IMR-90 (cell line): ENCODE measurements around the gene CEP72. TPM values are rescaled to one million over a fixed set of nuclear protein-coding genes. Genes with fewer than 3 reads are reported as not detected.
A peak's percentile ranks its signal among the peaks of the same experiment; 100 is the strongest.

ENCODE experiments used
- ATAC-seq: fragments of 200-7000 bp; cut with Tn5 transposase; 2 replicates; pipeline ENCODE4 v1.9.1; 2020; ENCODE audit warnings: low read depth, mild to moderate bottlenecking, moderate library complexity
- BruUV-seq: library from RNA; stranded (reverse); fragments of 400-500 nt; replicated peaks from 2 replicates; lab custom pipeline; 2021; lab: Mats Ljungman, UMichigan
- CTCF ChIA-PET: fragments of 300-600 bp; formaldehyde crosslinking; extraction: SDS; loops from one replicate; lab custom pipeline; 2021; ENCODE audit warnings: antibody characterized with exemption; lab: Yijun Ruan, JAX
- POLR2A ChIA-PET: fragments of 300-600 bp; sonication (Branson Sonifier 250); formaldehyde crosslinking; loops from one replicate; lab custom pipeline; 2022; ENCODE audit warnings: antibody characterized with exemption; ENCODE audit not compliant: unreplicated experiment; lab: Charles Lee
- DNase-seq: peaks from one replicate; pipeline ENCODE4 v3.0.0; 2013
- H2AFZ ChIP-seq: replicated peaks from 2 replicates; pipeline ENCODE3; 2013; ENCODE audit warnings: low read length, mild to moderate bottlenecking; ENCODE audit not compliant: poor library complexity
- H2AK5ac ChIP-seq: 2 replicates; pipeline ENCODE4 v1.6.1; 2013; ENCODE audit warnings: low read depth, low read length, inconsistent platforms
- H2AK9ac ChIP-seq: replicated peaks from 2 replicates; pipeline ENCODE3; 2013; ENCODE audit warnings: mild to moderate bottlenecking, low read depth, low read length, moderate library complexity; ENCODE audit not compliant: poor library complexity
- H2BK120ac ChIP-seq: 2 replicates; pipeline ENCODE4 v1.6.1; 2013; ENCODE audit warnings: low read depth, low read length, inconsistent platforms
- H2BK15ac ChIP-seq: 3 replicates; pipeline ENCODE4 v1.6.1; 2013; ENCODE audit warnings: low read depth, low read length, inconsistent platforms
- H2BK20ac ChIP-seq: 2 replicates; pipeline ENCODE4 v1.6.1; 2013; ENCODE audit warnings: low read depth, mild to moderate bottlenecking, inconsistent platforms, low read length, moderate library complexity
- H2BK5ac ChIP-seq: 2 replicates; pipeline ENCODE4 v1.6.1; 2013; ENCODE audit warnings: mild to moderate bottlenecking, low read depth, low read length, inconsistent platforms; ENCODE audit not compliant: poor library complexity, severe bottlenecking
- H3K14ac ChIP-seq: replicated peaks from 2 replicates; pipeline ENCODE4 v1.6.1; 2013; ENCODE audit warnings: low read depth, low read length, inconsistent platforms
- H3K18ac ChIP-seq: 2 replicates; pipeline ENCODE4 v1.6.1; 2013; ENCODE audit warnings: low read depth, low read length, control low read depth
- H3K23ac ChIP-seq: 2 replicates; pipeline ENCODE4 v1.6.1; 2013; ENCODE audit warnings: low read depth, low read length, inconsistent platforms
- H3K27ac ChIP-seq: 2 replicates; pipeline ENCODE4 v1.5.1; 2013; ENCODE audit warnings: mild to moderate bottlenecking, control low read depth, low read length; ENCODE audit not compliant: insufficient read depth
- H3K27me3 ChIP-seq: 2 replicates; pipeline ENCODE4 v1.6.1; 2013; ENCODE audit warnings: low read length; ENCODE audit not compliant: control insufficient read depth, insufficient read depth
- H3K36me3 ChIP-seq: 2 replicates; pipeline ENCODE4 v1.6.1; 2013; ENCODE audit warnings: low read length, mixed read lengths; ENCODE audit not compliant: control insufficient read depth, insufficient read depth
- H3K4ac ChIP-seq: 2 replicates; pipeline ENCODE4 v1.6.1; 2013; ENCODE audit warnings: low read depth, low read length, inconsistent platforms
- H3K4me1 ChIP-seq: 2 replicates; pipeline ENCODE4 v1.6.1; 2013; ENCODE audit warnings: low read length, mixed read lengths; ENCODE audit not compliant: control insufficient read depth, insufficient read depth
- H3K4me2 ChIP-seq: 2 replicates; pipeline ENCODE4 v1.6.1; 2013; ENCODE audit warnings: low read depth, mild to moderate bottlenecking, control low read depth, low read length, moderate library complexity
- H3K4me3 ChIP-seq: 2 replicates; pipeline ENCODE4 v1.5.1; 2013; ENCODE audit warnings: low read depth, mild to moderate bottlenecking, control low read depth, low read length, moderate library complexity; ENCODE audit not compliant: insufficient read depth
- H3K56ac ChIP-seq: 2 replicates; pipeline ENCODE4 v1.6.1; 2013; ENCODE audit warnings: low read length, inconsistent platforms; ENCODE audit not compliant: insufficient read depth; ENCODE audit errors: extremely low read depth
- H3K79me1 ChIP-seq, 2 experiments: 2 replicates each; pipeline ENCODE4 v1.6.1; 2013; ENCODE audit warnings: low read length in 2 of 2, inconsistent platforms in 1 of 2, low read depth in 1 of 2
- H3K9ac ChIP-seq: 2 replicates; pipeline ENCODE4 v1.6.1; 2013; ENCODE audit warnings: low read depth, low read length, control low read depth
- H3K9me1 ChIP-seq: 2 replicates; pipeline ENCODE4 v1.6.1; 2013; ENCODE audit warnings: low read length, inconsistent platforms; ENCODE audit not compliant: insufficient read depth
- H3K9me3 ChIP-seq: 2 replicates; pipeline ENCODE4 v1.6.1; 2013; ENCODE audit warnings: low read length; ENCODE audit not compliant: control insufficient read depth, insufficient read depth
- H4K20me1 ChIP-seq: 2 replicates; pipeline ENCODE4 v1.6.1; 2013; ENCODE audit warnings: low read length, inconsistent platforms; ENCODE audit not compliant: insufficient read depth
- H4K5ac ChIP-seq: 2 replicates; pipeline ENCODE4 v1.6.1; 2013; ENCODE audit warnings: mild to moderate bottlenecking, low read depth, low read length, control low read depth
- H4K8ac ChIP-seq, 2 experiments: 2 replicates each; pipeline ENCODE4 v1.6.1; 2013; ENCODE audit warnings: low read depth in 2 of 2, low read length in 2 of 2, control low read depth in 1 of 2, inconsistent platforms in 1 of 2
- H4K91ac ChIP-seq: 2 replicates; pipeline ENCODE4 v1.6.1; 2013; ENCODE audit warnings: low read depth, low read length, inconsistent platforms; ENCODE audit not compliant: insufficient read depth
- CHD1 ChIP-seq: IDR thresholded peaks from 2 replicates; pipeline ENCODE4 v1.6.1; 2012; ENCODE audit warnings: low read depth, low read length, improper control_type of control experiment
- CTCF ChIP-seq: conservative IDR thresholded peaks from 2 replicates; pipeline ENCODE4 v1.5.1; 2012; ENCODE audit warnings: mild to moderate bottlenecking, low read depth, low read length, improper control_type of control experiment
- ELK1 ChIP-seq: fragments of 150-350 bp; IDR thresholded peaks from 2 replicates; pipeline ENCODE4 v1.6.1; 2016; ENCODE audit warnings: low read depth, mild to moderate bottlenecking, low read length, moderate library complexity, borderline replicate concordance
- FOS ChIP-seq: fragments of 150-350 bp; IDR thresholded peaks from 2 replicates; pipeline ENCODE4 v1.6.1; 2016; ENCODE audit warnings: low read depth, low read length
- MAFK ChIP-seq: IDR thresholded peaks from 2 replicates; pipeline ENCODE4 v1.6.1; 2012; ENCODE audit warnings: low read depth, low read length, improper control_type of control experiment
- MAZ ChIP-seq: IDR thresholded peaks from 2 replicates; pipeline ENCODE4 v1.6.1; 2012; ENCODE audit warnings: low read depth, mild to moderate bottlenecking, low read length, improper control_type of control experiment, moderate library complexity, borderline replicate concordance
- MXI1 ChIP-seq: IDR thresholded peaks from 2 replicates; pipeline ENCODE4 v1.6.1; 2012; ENCODE audit warnings: low read depth, mild to moderate bottlenecking, low read length, moderate library complexity, borderline replicate concordance
- NFE2L2 ChIP-seq: fragments of 150-350 bp; IDR thresholded peaks from 2 replicates; pipeline ENCODE4 v1.6.1; 2016; ENCODE audit warnings: low read depth, mild to moderate bottlenecking, low read length
- POLR2A ChIP-seq: IDR thresholded peaks from 2 replicates; pipeline ENCODE4 v1.6.1; 2012; ENCODE audit warnings: mild to moderate bottlenecking, low read depth, low read length
- RAD21 ChIP-seq: IDR thresholded peaks from 2 replicates; pipeline ENCODE4 v1.6.1; 2012; ENCODE audit warnings: low read length, improper control_type of control experiment
- RCOR1 ChIP-seq: IDR thresholded peaks from 2 replicates; pipeline ENCODE4 v1.6.1; 2012; ENCODE audit warnings: mild to moderate bottlenecking, low read length, improper control_type of control experiment; ENCODE audit not compliant: insufficient replicate concordance
- RFX5 ChIP-seq: IDR thresholded peaks from 2 replicates; pipeline ENCODE4 v1.8.0; 2012; ENCODE audit warnings: low read depth, mild to moderate bottlenecking, low read length, moderate library complexity
- SMC3 ChIP-seq: fragments of 150-350 bp; IDR thresholded peaks from 2 replicates; pipeline ENCODE4 v1.6.1; 2016; ENCODE audit warnings: low read depth, mild to moderate bottlenecking, antibody characterized with exemption, low read length, moderate library complexity
- USF2 ChIP-seq: fragments of 150-350 bp; IDR thresholded peaks from 2 replicates; pipeline ENCODE4 v1.6.1; 2017; ENCODE audit warnings: mild to moderate bottlenecking, antibody characterized with exemption, low read length, low read depth
- WGBS, 2 experiments: methylation state at CpG; one replicate each; pipeline versions ENCODE4 v1.1.5 to v1.1.7; 2013; ENCODE audit warnings: missing lambda C conversion rate in 2 of 2; ENCODE audit not compliant: insufficient read length in 1 of 2; ENCODE audit errors: extremely low coverage in 2 of 2; 5-methylcytosine and 5-hydroxymethylcytosine counted together
- dilution Hi-C: fragments of 300-500 bp; cut with HindIII; formaldehyde crosslinking; loops from one replicate; pipeline ENCODE4 v1.14.3; 2018; ENCODE audit warnings: low sequenced_read_pairs; ENCODE audit not compliant: unreplicated experiment
- in situ Hi-C: fragments of 300-500 bp; cut with MboI; formaldehyde crosslinking; loops from 3 replicates; pipeline ENCODE4 v1.14.3; 2019; ENCODE audit warnings: low sequenced_read_pairs, inconsistent platforms, mixed read lengths
- intact Hi-C: fragments of 100-400 bp; cut with micrococcal nuclease; formaldehyde crosslinking; loops from 2 replicates; pipeline ENCODE4 v1.10.0; 2022
- polyA plus RNA-seq, 3 experiments: library from polyadenylated mRNA; depleted of rRNA; stranded (reverse); fragments of >200 nt; gene quantifications; 2 replicates each; pipeline ENCODE4 v1.2.3, GENCODE V29; 2012; ENCODE audit warnings: low replicate concordance in 1 of 3
- total RNA-seq: library from RNA; depleted of rRNA; stranded (reverse); fragments of >200 nt; gene quantifications from 2 replicates; pipeline ENCODE4 v1.2.3, GENCODE V29; 2012

The CEP72 gene
- total and polyA plus RNA-seq, 2 of the 4 experiments (the other 2 are of a cell fraction): 2.9 to 4.3 TPM

DNA sequence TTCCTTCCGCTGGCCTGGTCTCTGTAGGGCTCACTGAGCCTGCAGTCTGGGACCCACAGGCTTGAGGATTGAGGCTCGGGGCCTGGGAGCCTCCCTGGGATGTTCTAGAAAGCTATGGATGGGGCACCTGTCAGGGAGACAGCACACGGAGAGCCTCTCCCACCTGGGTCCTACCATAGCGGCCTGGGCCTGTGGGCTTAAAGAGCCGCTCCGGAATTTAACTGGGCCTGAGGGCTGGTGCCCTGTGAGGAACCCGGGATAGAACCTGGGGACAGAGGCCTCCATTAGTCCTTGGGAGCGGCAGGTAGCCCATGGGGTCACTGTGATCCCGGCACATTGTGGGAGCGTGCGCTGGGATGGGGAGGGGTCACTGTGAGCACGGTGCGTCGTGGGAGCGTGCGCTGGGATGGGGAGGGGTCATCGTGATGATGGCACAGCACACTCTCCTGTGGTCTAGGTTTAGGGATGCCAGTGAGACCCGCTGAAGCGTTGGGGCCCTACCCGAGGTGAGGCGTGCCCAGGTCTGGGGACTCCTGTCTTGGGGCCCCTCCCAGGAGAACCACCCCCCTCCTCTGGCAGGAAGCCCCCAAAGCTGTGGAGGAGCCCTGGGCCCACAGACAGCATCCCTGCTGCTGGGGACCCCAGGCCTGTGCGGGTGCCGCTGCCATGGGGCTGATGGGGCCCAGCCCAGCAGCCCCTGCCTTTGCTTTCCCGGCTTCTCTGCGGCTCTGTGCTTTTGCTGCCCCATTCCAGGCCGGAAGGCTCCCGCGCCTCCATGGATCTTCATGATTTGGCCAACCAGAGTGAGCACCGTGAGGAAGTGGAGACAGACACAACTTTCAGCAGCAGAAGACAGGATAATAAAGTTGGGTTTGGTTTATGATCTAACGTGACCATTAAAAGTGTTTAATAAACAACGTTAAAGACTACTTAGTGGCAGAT lies 3.4 kb upstream of the CEP72 start:
- Histone ChIP-seq H2AK9ac (peak overlapping the region; percentile 5), H3K9me1 (peaks cover 5% of the 10 kb centered on the region), H3K56ac (no peak overlapping the region), H3K23ac (no peak overlapping the region), H3K4ac (no peak overlapping the region), H2BK20ac (no peak overlapping the region), H3K14ac (no peak overlapping the region), H2BK15ac (no peak overlapping the region), H3K27ac (no peak overlapping the region), H3K4me3 (no peak overlapping the region), H3K36me3 (no peaks in the 10 kb centered on the region), H3K27me3 (peaks cover 18% of the 10 kb centered on the region; the same call in 1 of the 2 replicates), H2AFZ (no peak overlapping the region), H4K8ac (no peak overlapping the region), H3K9ac (no peak overlapping the region), H3K18ac (no peak overlapping the region), H3K4me1 (peaks cover 2% of the 10 kb centered on the region; the same call in 1 of the 2 replicates), H3K4me2 (no peak overlapping the region), H2BK120ac (no peak overlapping the region), H4K20me1 (no peaks in the 10 kb centered on the region), H3K79me1 (peaks cover 8 to 10% of the 10 kb centered on the region in 2 experiments; a peak in 3 of 4 replicates), H2BK5ac (no peak overlapping the region), H2AK5ac (no peak overlapping the region), H4K91ac (no peak overlapping the region), H3K9me3 (no peaks in the 10 kb centered on the region), H4K5ac (no peak overlapping the region)
- DNase-seq (no peak), ATAC-seq (no peak)
- BruUV-seq: no TSS peak
- in situ Hi-C loops (no loop called here), intact Hi-C loops (no loop called here), dilution Hi-C loops (no loop called here)
- CTCF ChIA-PET: no interaction called here
- POLR2A ChIA-PET: no interaction called here
- WGBS, 2 experiments: 70% methylated on average over 6 of the region's 31 CpGs; no CpG with 5 or more reads in 1 of the 2 experiments
- no peak for TF ChIP-seq RCOR1
- no peak for TF ChIP-seq MAFK
- TF ChIP-seq CTCF: no peak
- no peak for TF ChIP-seq RFX5
- TF ChIP-seq SMC3: no peak
- no peak for TF ChIP-seq NFE2L2
- TF ChIP-seq ELK1: no peak
- TF ChIP-seq USF2: no peak
- no peak for TF ChIP-seq MAZ
- TF ChIP-seq RAD21: no peak
- no peak for TF ChIP-seq MXI1
- no peak for TF ChIP-seq POLR2A
- no peak for TF ChIP-seq CHD1
- no peak for TF ChIP-seq FOS
